ENCODE measurements around the gene DES. TPM values are rescaled to one million over a fixed set of nuclear protein-coding genes. Genes with fewer than 3 reads are reported as not detected.

DES gene
- total and polyA plus RNA-seq, 2 donors (not counting 3 experiments of a cell fraction or from before 2014, with no cell fraction given), result not detected

DNA sequence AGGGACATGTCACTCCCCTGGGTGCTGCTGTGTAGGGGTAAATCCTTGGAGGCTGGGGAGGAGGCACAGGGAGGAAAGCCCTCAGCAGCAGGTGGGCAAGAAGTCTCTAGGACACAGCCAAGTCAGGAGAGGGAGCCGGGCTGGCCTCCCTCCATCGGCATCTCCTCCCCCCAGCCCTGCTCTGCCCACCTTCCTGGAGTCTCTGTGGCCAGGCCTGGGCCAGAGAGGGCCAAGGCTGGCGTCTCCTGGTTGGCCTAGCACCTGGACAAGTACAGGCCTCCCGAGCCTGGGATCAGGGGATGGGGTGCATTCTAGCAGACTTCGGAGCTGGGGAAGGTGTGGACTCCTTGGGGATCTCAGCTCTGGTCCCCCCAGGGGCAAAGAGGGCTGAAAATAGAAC, 18.3 kb downstream of the DES start:
- no peaks in the 10 kb centered on the region for H3K4me1 ChIP-seq (ENCODE audit: control insufficient read depth, extremely low read depth, insufficient read depth, low read length)
- H3K79me2 ChIP-seq (ENCODE audit: control insufficient read depth, insufficient read depth, low read length), result no peaks in the 10 kb centered on the region
- H3K36me3 ChIP-seq (ENCODE audit: control insufficient read depth in 2 of 2, extremely low read depth in 1 of 2, insufficient read depth in 2 of 2, low read length in 2 of 2), result no peaks in the 10 kb centered on the region
- H3K9me3 ChIP-seq (replicated peaks; ENCODE audit: control insufficient read depth, insufficient read depth, low read length), result no peaks in the 10 kb centered on the region
- no peak overlapping the region for H2AFZ ChIP-seq (ENCODE audit: low read depth, low read length)
- ChIA-PET POLR2A (no interaction called here), CTCF (interaction anchor here (1.2 to 5.7 kb wide), 4 partner anchors 10 to 93 kb away, joined by 3 to 30 read pairs (median 4); no protein-coding TSS in a partner anchor)
- peaks cover 31% of the 10 kb centered on the region in 2 experiments for H3K27me3 ChIP-seq (ENCODE audit: control insufficient read depth in 2 of 2, insufficient read depth in 2 of 2, low read length in 2 of 2)
- H3K4me2 ChIP-seq (ENCODE audit: insufficient read depth, low read length), result no peak overlapping the region
- H3K27ac ChIP-seq (ENCODE audit: insufficient read depth, low read depth, low read length), result no peak overlapping the region
- H3K9ac ChIP-seq (replicated peaks; ENCODE audit: extremely low read depth, insufficient read depth, low read length), result no peak overlapping the region
- DNase-seq (ENCODE audit: low read depth, low spot score), result no peak
- TF ChIP-seq GATA2 (IDR thresholded peaks at IDR 0.05; ENCODE audit: insufficient read depth, insufficient read length, low read depth, low read length) (no peak), MAX (IDR thresholded peaks at IDR 0.05; ENCODE audit: insufficient read depth, insufficient read length) (no peak), POLR2AphosphoS5 (IDR thresholded peaks at IDR 0.05; ENCODE audit: insufficient read depth, low read depth, low read length) (no peak), POLR2A (IDR thresholded peaks at IDR 0.05; ENCODE audit: low read depth, low read length) (no peak), JUN (IDR thresholded peaks at IDR 0.05; ENCODE audit: borderline replicate concordance, insufficient read depth, insufficient read length, low read depth) (no peak), MYC (IDR thresholded peaks at IDR 0.05; ENCODE audit: low read depth, low read length) (no peak), EZH2 (IDR thresholded peaks at IDR 0.05; ENCODE audit: borderline replicate concordance, low read depth, low read length, severe bottlenecking) (no peak), FOS (IDR thresholded peaks at IDR 0.05; ENCODE audit: borderline replicate concordance, insufficient read depth, low read length) (no peak)
- TF ChIP-seq, protein P1, sequence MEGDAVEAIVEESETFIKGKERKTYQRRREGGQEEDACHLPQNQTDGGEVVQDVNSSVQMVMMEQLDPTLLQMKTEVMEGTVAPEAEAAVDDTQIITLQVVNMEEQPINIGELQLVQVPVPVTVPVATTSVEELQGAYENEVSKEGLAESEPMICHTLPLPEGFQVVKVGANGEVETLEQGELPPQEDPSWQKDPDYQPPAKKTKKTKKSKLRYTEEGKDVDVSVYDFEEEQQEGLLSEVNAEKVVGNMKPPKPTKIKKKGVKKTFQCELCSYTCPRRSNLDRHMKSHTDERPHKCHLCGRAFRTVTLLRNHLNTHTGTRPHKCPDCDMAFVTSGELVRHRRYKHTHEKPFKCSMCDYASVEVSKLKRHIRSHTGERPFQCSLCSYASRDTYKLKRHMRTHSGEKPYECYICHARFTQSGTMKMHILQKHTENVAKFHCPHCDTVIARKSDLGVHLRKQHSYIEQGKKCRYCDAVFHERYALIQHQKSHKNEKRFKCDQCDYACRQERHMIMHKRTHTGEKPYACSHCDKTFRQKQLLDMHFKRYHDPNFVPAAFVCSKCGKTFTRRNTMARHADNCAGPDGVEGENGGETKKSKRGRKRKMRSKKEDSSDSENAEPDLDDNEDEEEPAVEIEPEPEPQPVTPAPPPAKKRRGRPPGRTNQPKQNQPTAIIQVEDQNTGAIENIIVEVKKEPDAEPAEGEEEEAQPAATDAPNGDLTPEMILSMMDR (IDR thresholded peaks at IDR 0.05; ENCODE audit: extremely low read depth in 1 of 2, insufficient read depth in 1 of 2, low read depth in 1 of 2, low read length in 2 of 2), result no peak
- BruUV-seq (replicated peaks), result no TSS peak
- H3K9me1 ChIP-seq (replicated peaks; ENCODE audit: control insufficient read depth, extremely low read depth, insufficient read depth, low read length), result no peaks in the 10 kb centered on the region
- no peak for FAIRE-seq
- no peak overlapping the region for H3K4me3 ChIP-seq (replicated peaks in 1 of 3; ENCODE audit: insufficient read depth in 1 of 3, low read depth in 1 of 3, low read length in 3 of 3)
- dilution Hi-C loops (cut with MboI; ENCODE audit: extremely low pct_ligation_motif_present, low sequenced_read_pairs) (no loop called here), intact Hi-C loops (cut with micrococcal nuclease) (no loop called here)
- no peaks in the 10 kb centered on the region for H4K20me1 ChIP-seq (replicated peaks; ENCODE audit: control insufficient read depth, extremely low read depth, insufficient read depth, low read length)
